DOHH2 (cell line): Measurements from ENCODE around the gene TSPAN17.

Experiments used
- H3F3A ChIP-seq: fragments of 200-600 bp; sonication (generic), shearing (Covaris generic); 2 replicates; pipeline ENCODE4 v1.6.0; 2016; ENCODE audit warnings: antibody characterized with exemption, mild to moderate bottlenecking; ENCODE audit not compliant: control insufficient read depth, insufficient read depth
- H3K27ac ChIP-seq: fragments of 200-600 bp; sonication (generic); 2 replicates; pipeline ENCODE4 v1.5.1; 2014; ENCODE audit warnings: low read depth, mild to moderate bottlenecking, low read length, moderate library complexity
- H3K27me3 ChIP-seq: fragments of 200-600 bp; sonication (generic); 2 replicates; pipeline ENCODE4 v1.6.1; 2014; ENCODE audit warnings: mild to moderate bottlenecking, low read length, mixed read lengths; ENCODE audit not compliant: control insufficient read depth
- H3K36me3 ChIP-seq: fragments of 200-600 bp; sonication (generic); 2 replicates; pipeline ENCODE4 v1.6.1; 2014; ENCODE audit warnings: mild to moderate bottlenecking, low read length, moderate library complexity, mixed read lengths; ENCODE audit not compliant: control insufficient read depth
- H3K4me1 ChIP-seq: fragments of 200-600 bp; sonication (generic); 2 replicates; pipeline ENCODE4 v1.6.1; 2014; ENCODE audit warnings: mild to moderate bottlenecking, low read length, mixed read lengths; ENCODE audit not compliant: control insufficient read depth
- H3K4me2 ChIP-seq: fragments of 200-600 bp; sonication (generic); 2 replicates; pipeline ENCODE4 v1.6.0; 2014; ENCODE audit warnings: mild to moderate bottlenecking, low read length, moderate library complexity
- H3K4me3 ChIP-seq: fragments of 200-600 bp; sonication (generic); 2 replicates; pipeline ENCODE4 v1.5.1; 2014; ENCODE audit warnings: mild to moderate bottlenecking, low read length, mixed read lengths
- H3K79me2 ChIP-seq: fragments of 200-600 bp; sonication (generic); 2 replicates; pipeline ENCODE4 v1.6.1; 2014; ENCODE audit warnings: mild to moderate bottlenecking, low read length, mixed read lengths; ENCODE audit not compliant: control insufficient read depth
- H3K9me2 ChIP-seq: fragments of 200-600 bp; sonication (generic); replicated peaks from 2 replicates; pipeline ENCODE4 v1.6.1; 2014; ENCODE audit warnings: mild to moderate bottlenecking, low read length, mixed read lengths; ENCODE audit not compliant: control insufficient read depth
- H3K9me3 ChIP-seq: fragments of 200-600 bp; sonication (generic); 2 replicates; pipeline ENCODE4 v1.6.1; 2014; ENCODE audit warnings: antibody characterized with exemption, low read length, mixed read lengths; ENCODE audit not compliant: control insufficient read depth, insufficient read depth
- H4K20me1 ChIP-seq: fragments of 200-600 bp; sonication (generic); 2 replicates; pipeline ENCODE4 v1.6.0; 2014; ENCODE audit warnings: low read depth, mild to moderate bottlenecking, antibody characterized with exemption, low read length, moderate library complexity; ENCODE audit not compliant: control insufficient read depth, insufficient read depth
- EZH2phosphoT487 ChIP-seq: fragments of 200-600 bp; sonication (generic); IDR thresholded peaks from 2 replicates; pipeline ENCODE4 v1.6.1; 2017; ENCODE audit warnings: borderline replicate concordance, mild to moderate bottlenecking, antibody characterized with exemption, low read length, moderate library complexity, mixed read lengths
- TF ChIP-seq, protein P1 (sequence below): fragments of 200-600 bp; sonication (generic); IDR thresholded peaks from one replicate; pipeline ENCODE4 v1.5.1; 2014; ENCODE audit warnings: antibody characterized with exemption, mild to moderate bottlenecking, low read depth, low read length; ENCODE audit not compliant: poor library complexity, severe bottlenecking

The TSPAN17 gene

GRCh38 chr5:176646707-176647029 lies 616 bp upstream of the TSPAN17 start:
- Histone ChIP-seq H3K27me3 (no peaks in the 10 kb centered on the region), H3F3A (no peaks in the 10 kb centered on the region), H3K4me1 (peaks cover 16% of the 10 kb centered on the region), H3K9me3 (no peaks in the 10 kb centered on the region), H4K20me1 (no peaks in the 10 kb centered on the region), H3K4me2 (peak overlapping the region; percentile 93), H3K79me2 (no peaks in the 10 kb centered on the region), H3K4me3 (peak overlapping the region; percentile 85), H3K27ac (no peak overlapping the region), H3K36me3 (no peaks in the 10 kb centered on the region), H3K9me2 (no peaks in the 10 kb centered on the region)
- TF ChIP-seq, protein P1, sequence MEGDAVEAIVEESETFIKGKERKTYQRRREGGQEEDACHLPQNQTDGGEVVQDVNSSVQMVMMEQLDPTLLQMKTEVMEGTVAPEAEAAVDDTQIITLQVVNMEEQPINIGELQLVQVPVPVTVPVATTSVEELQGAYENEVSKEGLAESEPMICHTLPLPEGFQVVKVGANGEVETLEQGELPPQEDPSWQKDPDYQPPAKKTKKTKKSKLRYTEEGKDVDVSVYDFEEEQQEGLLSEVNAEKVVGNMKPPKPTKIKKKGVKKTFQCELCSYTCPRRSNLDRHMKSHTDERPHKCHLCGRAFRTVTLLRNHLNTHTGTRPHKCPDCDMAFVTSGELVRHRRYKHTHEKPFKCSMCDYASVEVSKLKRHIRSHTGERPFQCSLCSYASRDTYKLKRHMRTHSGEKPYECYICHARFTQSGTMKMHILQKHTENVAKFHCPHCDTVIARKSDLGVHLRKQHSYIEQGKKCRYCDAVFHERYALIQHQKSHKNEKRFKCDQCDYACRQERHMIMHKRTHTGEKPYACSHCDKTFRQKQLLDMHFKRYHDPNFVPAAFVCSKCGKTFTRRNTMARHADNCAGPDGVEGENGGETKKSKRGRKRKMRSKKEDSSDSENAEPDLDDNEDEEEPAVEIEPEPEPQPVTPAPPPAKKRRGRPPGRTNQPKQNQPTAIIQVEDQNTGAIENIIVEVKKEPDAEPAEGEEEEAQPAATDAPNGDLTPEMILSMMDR, result no peak
- no peak for TF ChIP-seq EZH2phosphoT487

DNA sequence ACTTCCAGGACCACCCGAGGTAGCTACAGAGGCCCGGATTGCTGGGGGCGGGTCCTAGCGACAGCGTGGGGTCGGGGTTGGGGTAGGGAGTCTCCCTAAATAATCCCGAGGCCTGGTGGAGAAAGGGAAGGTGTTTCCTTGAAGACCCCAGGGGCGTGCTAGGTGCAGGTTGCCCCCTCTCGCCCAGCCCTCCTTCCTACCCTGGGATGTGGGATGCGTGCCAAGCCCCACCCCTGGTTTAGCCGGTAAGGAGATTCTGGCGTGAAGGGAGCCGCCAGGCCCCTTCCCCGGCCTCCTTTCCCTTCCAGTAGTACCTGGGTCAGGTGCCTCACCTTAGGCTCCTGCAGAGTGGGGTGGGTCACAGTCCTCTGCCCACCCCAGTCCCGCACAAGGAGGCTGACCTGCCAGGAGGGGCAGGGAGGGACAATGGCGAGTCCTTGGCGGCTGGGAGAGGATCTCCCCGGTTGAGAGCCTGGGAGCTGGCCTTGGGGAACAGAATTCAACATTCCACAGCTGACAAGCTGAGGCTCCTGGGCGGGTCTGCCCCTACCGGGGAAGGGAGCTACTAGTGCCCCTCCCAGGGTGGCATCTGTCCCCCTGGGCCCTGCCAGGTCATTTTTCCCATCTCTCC lies 674 bp downstream of the TSPAN17 start:
- H3K9me3 ChIP-seq, result no peaks in the 10 kb centered on the region
- H3K27ac ChIP-seq, result no peak overlapping the region
- peak overlapping the region; percentile 93 for H3K4me2 ChIP-seq
- H3K79me2 ChIP-seq, result no peaks in the 10 kb centered on the region
- H3F3A ChIP-seq, result no peaks in the 10 kb centered on the region
- H3K9me2 ChIP-seq, result no peaks in the 10 kb centered on the region
- H3K36me3 ChIP-seq, result no peaks in the 10 kb centered on the region
- no peaks in the 10 kb centered on the region for H3K27me3 ChIP-seq
- peak overlapping the region; percentile 85 for H3K4me3 ChIP-seq
- peaks cover 18% of the 10 kb centered on the region for H3K4me1 ChIP-seq
- no peaks in the 10 kb centered on the region for H4K20me1 ChIP-seq
- TF ChIP-seq, protein P1, result no peak
- TF ChIP-seq EZH2phosphoT487, result no peak

DNA sequence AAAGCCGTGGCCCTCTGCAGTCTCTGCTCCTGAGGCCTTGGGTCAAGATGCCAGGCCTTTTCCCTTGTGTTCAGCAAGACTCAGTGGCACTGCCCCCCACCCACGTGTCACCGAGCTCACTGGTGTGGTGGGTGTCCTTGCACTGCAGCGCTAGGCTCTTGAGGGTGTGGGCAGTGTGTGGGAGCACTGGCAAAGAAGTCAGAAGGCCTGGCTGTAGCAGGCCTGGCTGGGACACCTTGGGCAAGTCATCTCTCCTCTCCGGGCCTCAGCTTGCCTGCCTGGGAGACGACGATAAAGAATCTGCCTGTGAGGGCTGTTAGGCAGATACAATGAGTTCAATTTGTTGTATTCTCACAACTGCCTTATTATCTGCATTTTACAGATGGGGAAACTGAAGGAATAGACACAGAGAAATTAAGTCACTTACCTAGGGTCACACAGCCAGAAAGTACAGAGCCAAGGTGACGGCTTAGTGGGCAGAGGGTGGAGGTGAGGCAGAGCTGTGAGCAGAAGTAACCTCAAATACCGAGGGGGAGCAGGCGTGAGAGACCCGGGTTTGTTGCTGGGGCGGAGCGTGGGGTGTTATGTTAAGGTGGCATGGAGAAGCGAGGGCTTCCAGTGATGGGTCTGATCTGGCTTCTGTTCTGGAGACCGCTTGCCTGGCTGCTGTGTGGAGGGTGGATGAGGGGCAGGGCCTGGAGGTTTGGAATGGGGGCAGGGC lies 1.4 kb downstream of the TSPAN17 start:
- no peaks in the 10 kb centered on the region for H3K9me2 ChIP-seq
- H3F3A ChIP-seq, result no peaks in the 10 kb centered on the region
- no peak for TF ChIP-seq EZH2phosphoT487
- no peaks in the 10 kb centered on the region for H3K79me2 ChIP-seq
- peaks cover 25% of the 10 kb centered on the region for H3K4me1 ChIP-seq
- no peak overlapping the region for H3K27ac ChIP-seq
- no peaks in the 10 kb centered on the region for H3K27me3 ChIP-seq
- no peaks in the 10 kb centered on the region for H3K9me3 ChIP-seq
- H3K4me2 ChIP-seq, result peak overlapping the region; percentile 93
- H3K36me3 ChIP-seq, result no peaks in the 10 kb centered on the region
- H3K4me3 ChIP-seq, result no peak overlapping the region; the same call in 1 of the 2 replicates
- no peaks in the 10 kb centered on the region; the same call in 1 of the 2 replicates for H4K20me1 ChIP-seq

DNA sequence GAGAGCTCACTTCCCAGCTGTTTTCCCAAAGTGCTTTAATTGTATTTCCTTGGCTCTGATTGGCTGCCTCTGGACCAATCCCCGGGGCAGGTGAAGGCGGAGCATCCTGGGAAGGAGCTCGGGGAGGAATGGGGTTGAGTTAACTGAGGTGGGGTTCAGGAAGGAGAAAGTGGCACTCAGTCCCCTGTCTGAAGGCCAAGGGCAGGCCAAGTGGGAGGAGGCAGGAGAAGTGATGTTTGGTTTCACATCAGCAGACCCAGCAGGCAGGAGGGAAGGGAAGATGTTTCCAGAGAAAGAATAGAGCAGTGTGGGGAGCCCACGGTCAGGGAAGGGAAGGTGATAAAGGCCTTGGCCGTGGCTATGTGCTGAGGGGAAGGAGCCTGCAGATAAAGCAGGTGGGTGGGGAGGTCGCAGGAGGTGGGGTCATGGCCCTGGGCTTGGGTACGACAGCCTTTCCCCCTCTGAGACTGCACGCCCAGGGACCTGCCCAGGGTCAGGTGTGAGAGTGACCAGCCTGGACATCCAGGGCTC lies 3.1 kb downstream of the TSPAN17 start:
- Histone ChIP-seq H3K9me3 (no peaks in the 10 kb centered on the region), H3K4me3 (no peak overlapping the region), H3F3A (no peaks in the 10 kb centered on the region), H3K4me2 (no peak overlapping the region), H3K27me3 (no peaks in the 10 kb centered on the region), H4K20me1 (no peaks in the 10 kb centered on the region; the same call in 1 of the 2 replicates), H3K27ac (no peak overlapping the region), H3K36me3 (no peaks in the 10 kb centered on the region), H3K9me2 (no peaks in the 10 kb centered on the region), H3K4me1 (peaks cover 26% of the 10 kb centered on the region), H3K79me2 (no peaks in the 10 kb centered on the region)
- TF ChIP-seq EZH2phosphoT487, result no peak
- TF ChIP-seq, protein P1, result no peak
